Measurements from ENCODE around the gene GLCCI1. TPM values are rescaled to one million over a fixed set of nuclear protein-coding genes. Genes with fewer than 3 reads are reported as not detected.

GLCCI1 gene
- total RNA-seq, 1 experiment from 2014 or later, result 4.6 TPM

GRCh38 chr7:8136051-8136730 lies 167.6 kb downstream of the GLCCI1 start:
- DNase-seq (ENCODE audit: low read depth, low spot score), result no peak

More at GRCh38 chr7:8136051-8136730, 167.6 kb downstream of the GLCCI1 start:
- BruUV-seq (replicated peaks), result no TSS peak
- ATAC-seq, result no peak
- no peak overlapping the region for H3K27ac ChIP-seq (ENCODE audit: low read depth, low read length)
- no peaks in the 10 kb centered on the region for H3K36me3 ChIP-seq (ENCODE audit: control insufficient read depth in 1 of 2, insufficient read depth in 2 of 2, low read length in 2 of 2)
- no peaks in the 10 kb centered on the region for H3K9me3 ChIP-seq (ENCODE audit: control insufficient read depth in 1 of 2, insufficient read depth in 1 of 2, low read depth in 1 of 2, low read length in 2 of 2)
- TF ChIP-seq SIN3A (IDR thresholded peaks at IDR 0.05; ENCODE audit: low read depth), result no peak
- TF ChIP-seq SP1 (IDR thresholded peaks at IDR 0.05; ENCODE audit: low read depth), result no peak
- H3K4me3 ChIP-seq (replicated peaks in 1 of 2; ENCODE audit: low read depth in 1 of 2, low read length in 2 of 2), result no peak overlapping the region
- POLR2A ChIA-PET, result no interaction called here
- no peaks in the 10 kb centered on the region for H3K9me2 ChIP-seq (ENCODE audit: insufficient read depth)
- no peaks in the 10 kb centered on the region for H3K27me3 ChIP-seq (ENCODE audit: insufficient read depth, low read length)
- no peaks in the 10 kb centered on the region for H4K20me1 ChIP-seq (ENCODE audit: insufficient read depth)
- H3K4me1 ChIP-seq (ENCODE audit: control insufficient read depth in 1 of 2, insufficient read depth in 2 of 2, low read length in 2 of 2), result no peaks in the 10 kb centered on the region
- intact Hi-C loops (cut with micrococcal nuclease), result no loop called here
- RAD21 ChIA-PET (ENCODE audit: low non-redundant PET in 1 of 2, low total read pairs in 2 of 2, uncharacterized antibody in 2 of 2, unreplicated experiment in 2 of 2), result no interaction called here
- H3K9ac ChIP-seq (ENCODE audit: low read length), result no peak overlapping the region
- CTCF ChIA-PET, result no interaction called here
- no peak overlapping the region for H2AFZ ChIP-seq (ENCODE audit: low read depth, low read length, poor library complexity, severe bottlenecking)
- H3K4me2 ChIP-seq (ENCODE audit: low read length), result no peak overlapping the region
- H3K79me2 ChIP-seq (ENCODE audit: insufficient read depth, low read length), result no peaks in the 10 kb centered on the region

Measured in HCT116 (cell line).